Stimulated activated naive CD4-positive, alpha-beta T cell (primary cell): ENCODE results near the gene DOLK.
A peak's percentile ranks its signal among the peaks of the same experiment; 100 is the strongest.

ENCODE experiments used
- DNase-seq, 6 experiments: peaks; one replicate each; lab custom pipeline; 2025; lab: John Stamatoyannopoulos, UW

Gene DOLK

DNA sequence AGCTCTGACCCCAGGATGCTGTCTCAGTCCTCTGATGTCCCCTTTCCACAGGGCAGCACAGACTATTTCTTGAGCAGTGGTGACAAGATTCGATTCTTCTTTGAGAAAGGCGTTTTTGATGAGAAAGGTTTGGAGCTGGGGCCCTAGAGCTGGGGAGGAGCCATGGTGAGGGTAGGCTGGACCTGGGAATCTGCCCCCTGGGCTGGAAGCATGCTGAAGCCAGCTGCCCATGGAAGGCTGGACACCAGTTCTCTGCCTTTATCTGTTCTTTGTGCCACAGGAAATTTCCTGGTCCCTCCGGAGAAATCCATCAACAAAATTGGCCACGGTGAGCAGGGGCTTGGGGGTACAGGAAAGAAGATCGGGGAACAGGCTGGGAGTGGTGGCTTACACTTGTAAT lies 13.7 kb downstream of the DOLK start:
- no peak for DNase-seq

DNA sequence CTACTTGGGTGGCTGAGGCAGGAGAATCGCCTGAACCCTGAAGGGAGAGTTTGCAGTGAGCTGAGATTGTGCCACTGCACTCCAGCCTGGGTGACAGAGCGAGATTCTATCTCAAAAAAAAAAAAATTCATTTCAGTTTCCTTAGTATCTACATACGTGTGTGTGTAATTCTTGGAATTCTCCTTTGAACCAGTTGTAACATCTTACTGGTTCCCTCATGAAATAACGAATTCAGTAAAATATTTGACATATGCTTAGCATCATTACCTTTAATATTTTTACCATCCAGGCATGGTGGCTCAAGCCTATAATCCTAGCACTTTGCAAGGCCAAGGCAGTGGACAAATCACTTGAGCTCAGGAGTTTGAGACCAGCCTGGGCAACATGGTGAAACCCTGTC lies 17.8 kb downstream of the DOLK start:
- no peak for DNase-seq

DNA sequence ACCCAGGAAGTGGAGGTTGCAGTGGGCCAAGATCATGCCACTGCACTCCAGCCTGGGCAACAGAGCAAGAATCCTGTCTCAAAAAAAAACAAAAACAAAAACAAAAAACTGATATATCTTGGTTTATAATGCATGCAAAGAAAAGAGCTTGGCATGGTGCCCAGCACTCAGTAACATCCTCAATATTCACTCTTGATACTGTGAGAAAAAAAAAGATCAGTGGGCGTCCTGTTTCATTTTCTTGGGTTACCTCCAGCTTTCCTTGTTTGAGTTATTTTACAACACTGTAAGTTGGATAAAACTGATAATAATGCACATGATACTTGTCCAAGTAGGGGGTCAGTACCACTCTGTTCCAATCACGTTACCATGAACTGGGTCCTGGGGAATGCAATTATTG lies 18.8 kb downstream of the DOLK start:
- no peak for DNase-seq

DNA sequence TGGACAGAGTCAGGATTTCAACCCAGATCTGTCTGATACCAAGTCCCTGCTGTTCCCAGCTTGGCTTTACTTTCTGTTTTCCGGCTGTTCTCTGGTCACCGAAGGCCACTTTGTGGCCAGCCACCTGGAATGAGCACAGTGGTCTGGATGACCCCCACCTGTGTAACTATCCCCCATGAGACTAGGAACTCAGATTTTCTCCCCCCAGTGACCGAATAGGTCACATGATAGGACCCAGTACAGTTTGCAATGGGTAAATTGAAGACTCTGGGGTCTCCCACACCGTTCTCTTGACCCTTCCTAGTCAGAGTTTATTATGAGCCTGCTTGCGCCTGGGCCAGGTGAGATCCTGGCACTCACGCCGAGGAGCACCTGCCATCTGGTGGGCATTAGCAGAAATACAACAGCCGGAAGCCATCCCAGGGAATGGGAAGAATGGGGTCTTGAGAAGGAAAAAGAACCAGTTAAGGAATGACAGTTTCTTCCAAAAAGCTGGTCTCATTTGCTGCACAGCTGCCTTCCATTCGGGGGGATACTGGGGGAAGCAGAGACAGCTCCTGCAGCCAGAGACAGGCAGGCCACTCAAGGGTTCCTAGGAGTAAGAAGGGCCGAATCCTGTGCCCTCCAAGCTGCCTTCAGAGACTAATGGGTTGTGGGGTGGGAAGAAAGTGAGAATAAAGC lies 19.5 kb downstream of the DOLK start:
- DNase-seq: peak in 5 of 6 experiments; percentile 25 to 61 (median 40)

DNA sequence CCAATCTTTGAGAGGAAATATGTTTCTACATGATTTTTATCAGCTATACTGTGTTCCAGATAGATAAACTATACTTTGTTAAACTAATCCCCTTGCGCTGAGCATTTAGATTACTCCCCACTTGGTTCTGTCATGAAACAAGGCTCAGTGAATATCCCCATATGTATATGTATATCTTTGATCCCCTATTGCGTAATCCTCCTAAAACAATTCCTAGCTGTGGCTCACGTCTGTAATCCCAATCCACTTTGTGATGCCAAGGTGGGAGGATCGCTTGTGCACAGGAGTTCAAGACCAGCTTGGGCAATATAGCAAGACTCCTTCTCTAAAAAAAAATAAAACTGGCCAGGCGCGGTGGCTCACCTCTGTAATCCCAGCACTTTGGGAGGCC lies 23.9 kb downstream of the DOLK start:
- no peak for DNase-seq

DNA sequence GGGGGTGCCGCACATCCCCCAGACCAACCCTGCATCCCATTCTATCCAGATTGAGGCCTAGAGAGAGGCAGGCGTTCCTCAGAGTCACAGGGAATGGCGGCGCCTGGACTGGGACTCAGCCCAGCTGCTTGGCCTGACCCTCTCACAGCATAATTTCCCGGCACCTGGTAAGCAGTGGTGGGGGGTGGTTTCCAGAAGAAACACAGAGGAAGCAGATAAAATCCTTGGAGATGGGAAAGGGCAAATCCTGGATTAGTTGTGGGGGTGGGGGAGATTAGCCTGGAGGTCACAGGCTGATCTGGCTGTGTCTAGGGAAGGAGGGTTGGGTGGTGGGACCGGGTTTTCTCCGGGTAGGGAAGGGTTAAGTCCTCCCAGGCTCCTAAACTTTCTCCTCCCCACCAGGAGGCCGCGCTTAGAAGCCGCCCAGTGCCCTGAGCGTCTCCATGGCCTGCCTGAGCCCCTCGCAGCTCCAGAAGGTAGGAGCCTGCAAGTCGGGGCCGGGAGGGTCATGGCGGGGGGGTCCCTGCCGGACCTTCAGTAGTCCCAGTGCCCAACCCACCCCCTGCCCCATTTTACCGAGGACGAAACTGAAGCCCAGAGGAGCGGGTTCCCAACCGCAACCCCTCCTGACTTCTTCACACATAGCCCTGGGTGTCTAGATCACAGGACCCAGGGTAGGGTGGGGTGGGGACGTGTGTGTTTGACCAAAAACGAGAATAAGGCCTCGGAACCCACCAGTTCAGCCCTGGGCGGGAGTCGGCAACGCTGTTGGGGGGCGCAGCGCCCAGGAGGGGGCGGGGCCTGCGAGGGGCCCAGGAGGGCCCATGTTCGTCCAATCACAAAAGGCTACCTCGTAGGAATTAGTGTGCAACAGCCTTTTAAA lies 25.3 kb downstream of the DOLK start:
- DNase-seq: peak in 2 of 6 experiments; percentile 17 to 27

DNA sequence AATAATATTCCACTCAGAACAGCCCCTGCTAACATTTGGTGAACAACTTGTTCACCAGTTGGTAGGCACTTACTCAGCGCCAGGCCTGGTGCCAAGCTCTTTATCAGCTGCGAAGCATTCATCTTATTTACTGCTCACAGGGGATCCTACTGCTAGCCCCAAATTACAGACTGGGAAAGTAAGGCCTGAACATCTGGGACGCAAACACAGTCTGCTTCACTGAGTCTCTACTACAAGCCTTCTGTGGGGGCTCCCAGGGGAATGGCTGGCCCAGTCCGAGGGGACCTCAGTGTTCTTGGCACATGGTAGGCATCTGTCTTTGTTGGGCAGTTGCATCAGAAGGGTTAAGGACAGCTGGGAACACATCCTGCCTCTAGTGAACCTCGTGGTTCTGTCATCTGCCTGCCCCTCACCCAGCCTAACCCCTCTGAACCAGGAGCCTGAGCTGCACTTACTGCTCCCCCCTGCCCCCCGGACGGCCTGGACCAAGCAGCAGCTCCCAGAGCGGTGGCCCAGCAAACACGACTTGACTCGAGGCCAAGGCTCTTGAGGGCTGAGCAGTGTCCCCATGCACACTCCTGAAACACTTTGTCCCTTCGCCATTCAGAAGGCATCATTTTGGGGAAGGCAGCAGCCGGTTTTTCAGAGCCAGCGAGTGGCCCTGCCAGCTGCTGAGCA lies 26.9 kb downstream of the DOLK start, which contains the start of gene PHYHD1:
Gene PHYHD1 (plus strand): TSS at position 602 of the 678 bp plus-strand sequence. CDS start 1,342 bp downstream, outside the sequence.
- DNase-seq: no peak

DNA sequence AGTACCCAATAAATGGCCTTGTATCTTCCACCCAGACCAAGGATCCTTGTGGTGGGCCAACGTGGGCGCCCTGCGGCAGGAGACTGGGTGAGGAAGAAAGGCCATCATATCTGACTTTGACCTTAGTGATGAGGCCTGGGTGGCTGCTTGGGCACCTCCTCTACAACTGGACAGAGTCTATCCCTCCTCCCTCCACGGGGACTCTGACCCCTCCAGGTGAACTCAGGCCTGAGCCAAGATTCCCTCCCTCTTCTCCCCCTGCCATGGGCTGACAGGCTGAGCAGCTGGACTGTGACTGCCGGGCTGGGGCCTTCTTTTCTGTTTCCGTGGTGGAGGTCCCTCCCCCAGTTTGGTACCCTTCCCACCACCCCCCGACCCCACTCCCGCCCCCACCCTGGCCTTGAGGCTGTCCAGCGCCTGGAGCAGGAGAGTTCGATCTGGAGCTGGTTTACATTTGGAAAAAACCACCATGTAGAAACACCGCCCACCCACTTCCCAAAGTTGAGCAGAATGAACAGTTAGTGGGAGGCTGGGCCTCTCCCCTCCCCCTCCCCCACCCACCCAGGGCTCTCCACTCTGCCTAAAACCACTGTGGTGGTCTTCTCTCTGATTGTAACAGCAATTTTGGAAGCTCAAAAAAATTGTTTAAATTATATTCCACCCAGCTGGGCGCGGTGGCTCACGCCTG lies 27.9 kb downstream of the DOLK start:
- no peak for DNase-seq

DNA sequence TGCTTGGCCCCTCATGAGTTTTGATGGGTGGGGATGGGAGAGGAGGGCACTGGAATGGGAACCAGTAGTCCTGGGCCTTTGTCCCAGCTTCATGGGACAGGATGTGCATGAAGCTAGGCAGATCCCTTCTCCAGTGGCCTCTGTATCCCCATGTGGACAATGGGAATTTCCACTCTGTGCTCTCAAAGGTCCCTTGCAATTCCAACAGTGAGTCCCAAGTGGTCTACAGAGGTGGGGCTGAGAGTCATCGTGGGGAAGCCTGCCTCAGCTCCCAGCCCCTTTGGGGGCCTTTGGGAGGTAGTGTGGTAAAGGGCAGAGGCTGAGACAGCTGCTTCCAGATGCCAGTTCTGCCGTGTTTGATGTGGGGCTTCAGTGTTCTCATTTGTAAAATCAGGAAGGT lies 28.5 kb downstream of the DOLK start:
- no peak for DNase-seq

DNA sequence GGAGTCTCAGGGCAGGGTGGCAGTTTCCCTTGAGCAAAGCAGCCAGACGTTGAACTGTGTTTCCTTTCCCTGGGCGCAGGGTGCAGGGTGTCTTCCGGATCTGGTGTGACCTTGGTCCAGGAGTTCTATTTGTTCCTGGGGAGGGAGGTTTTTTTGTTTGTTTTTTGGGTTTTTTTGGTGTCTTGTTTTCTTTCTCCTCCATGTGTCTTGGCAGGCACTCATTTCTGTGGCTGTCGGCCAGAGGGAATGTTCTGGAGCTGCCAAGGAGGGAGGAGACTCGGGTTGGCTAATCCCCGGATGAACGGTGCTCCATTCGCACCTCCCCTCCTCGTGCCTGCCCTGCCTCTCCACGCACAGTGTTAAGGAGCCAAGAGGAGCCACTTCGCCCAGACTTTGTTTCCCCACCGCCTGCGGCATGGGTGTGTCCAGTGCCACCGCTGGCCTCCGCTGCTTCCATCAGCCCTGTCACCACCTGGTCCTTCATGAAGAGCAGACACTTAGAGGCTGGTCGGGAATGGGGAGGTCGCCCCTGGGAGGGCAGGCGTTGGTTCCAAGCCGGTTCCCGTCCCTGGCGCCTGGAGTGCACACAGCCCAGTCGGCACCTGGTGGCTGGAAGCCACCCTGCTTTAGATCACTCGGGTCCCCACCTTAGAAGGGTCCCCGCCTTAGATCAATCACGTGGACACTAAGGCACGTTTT lies 30.1 kb downstream of the DOLK start:
- no peak for DNase-seq

DNA sequence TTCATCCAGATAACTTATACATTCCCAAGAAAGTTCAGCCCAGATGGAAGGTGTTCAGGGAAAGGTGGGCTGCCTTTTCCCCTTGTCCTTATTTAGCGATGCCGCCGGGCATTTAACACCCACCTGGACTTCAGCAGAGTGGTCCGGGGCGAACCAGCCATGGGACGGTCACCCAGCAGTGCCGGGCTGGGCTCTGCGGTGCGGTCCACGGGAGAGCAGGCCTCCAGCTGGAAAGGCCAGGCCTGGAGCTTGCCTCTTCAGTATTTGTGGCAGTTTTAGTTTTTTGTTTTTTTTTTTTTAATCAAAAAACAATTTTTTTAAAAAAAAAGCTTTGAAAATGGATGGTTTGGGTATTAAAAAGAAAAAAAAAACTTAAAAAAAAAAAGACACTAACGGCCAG lies 30.7 kb downstream of the DOLK start:
- DNase-seq: no peak

DNA sequence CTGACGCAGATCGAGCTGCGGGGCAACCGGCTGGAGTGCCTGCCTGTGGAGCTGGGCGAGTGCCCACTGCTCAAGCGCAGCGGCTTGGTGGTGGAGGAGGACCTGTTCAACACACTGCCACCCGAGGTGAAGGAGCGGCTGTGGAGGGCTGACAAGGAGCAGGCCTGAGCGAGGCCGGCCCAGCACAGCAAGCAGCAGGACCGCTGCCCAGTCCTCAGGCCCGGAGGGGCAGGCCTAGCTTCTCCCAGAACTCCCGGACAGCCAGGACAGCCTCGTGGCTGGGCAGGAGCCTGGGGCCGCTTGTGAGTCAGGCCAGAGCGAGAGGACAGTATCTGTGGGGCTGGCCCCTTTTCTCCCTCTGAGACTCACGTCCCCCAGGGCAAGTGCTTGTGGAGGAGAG lies 31.2 kb downstream of the DOLK start:
- no peak for DNase-seq

DNA sequence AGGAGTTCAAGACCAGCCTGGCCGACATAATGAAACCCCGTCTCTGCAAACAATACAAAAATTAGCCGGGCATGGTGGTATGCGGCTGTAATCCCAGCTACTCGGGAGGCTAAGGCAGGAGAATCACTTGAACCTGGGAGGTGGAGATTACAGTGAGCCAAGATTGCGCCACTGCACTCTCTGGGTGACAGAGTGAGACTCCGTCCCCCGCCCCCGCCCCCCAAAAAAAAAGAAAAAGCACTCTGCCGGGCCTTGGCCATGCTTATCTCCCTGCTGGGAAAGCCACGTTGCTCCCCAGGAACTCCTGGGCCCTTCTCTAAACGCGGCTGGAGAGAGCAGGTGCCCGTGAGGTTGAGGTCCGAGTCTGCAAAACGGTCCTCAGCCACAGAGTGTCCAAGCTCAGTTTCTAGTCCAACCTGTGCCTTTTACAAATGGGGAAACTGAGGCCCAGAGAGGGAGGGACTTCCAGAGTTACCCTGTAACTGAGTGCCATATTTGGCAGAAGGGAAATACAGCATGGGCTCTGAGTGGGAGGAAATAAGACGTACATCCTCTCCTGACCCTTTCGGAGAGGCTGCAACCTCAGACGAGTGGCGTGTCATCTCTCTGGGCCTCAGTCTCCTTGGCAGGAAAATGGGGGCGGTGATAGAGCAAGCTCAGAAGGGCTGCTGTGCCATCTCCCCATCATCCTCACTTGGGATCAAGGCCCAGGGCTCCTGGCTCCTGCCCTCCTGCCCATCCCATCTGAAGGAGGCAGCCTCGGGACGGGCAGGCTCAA lies 33.2 kb downstream of the DOLK start:
- no peak for DNase-seq

DNA sequence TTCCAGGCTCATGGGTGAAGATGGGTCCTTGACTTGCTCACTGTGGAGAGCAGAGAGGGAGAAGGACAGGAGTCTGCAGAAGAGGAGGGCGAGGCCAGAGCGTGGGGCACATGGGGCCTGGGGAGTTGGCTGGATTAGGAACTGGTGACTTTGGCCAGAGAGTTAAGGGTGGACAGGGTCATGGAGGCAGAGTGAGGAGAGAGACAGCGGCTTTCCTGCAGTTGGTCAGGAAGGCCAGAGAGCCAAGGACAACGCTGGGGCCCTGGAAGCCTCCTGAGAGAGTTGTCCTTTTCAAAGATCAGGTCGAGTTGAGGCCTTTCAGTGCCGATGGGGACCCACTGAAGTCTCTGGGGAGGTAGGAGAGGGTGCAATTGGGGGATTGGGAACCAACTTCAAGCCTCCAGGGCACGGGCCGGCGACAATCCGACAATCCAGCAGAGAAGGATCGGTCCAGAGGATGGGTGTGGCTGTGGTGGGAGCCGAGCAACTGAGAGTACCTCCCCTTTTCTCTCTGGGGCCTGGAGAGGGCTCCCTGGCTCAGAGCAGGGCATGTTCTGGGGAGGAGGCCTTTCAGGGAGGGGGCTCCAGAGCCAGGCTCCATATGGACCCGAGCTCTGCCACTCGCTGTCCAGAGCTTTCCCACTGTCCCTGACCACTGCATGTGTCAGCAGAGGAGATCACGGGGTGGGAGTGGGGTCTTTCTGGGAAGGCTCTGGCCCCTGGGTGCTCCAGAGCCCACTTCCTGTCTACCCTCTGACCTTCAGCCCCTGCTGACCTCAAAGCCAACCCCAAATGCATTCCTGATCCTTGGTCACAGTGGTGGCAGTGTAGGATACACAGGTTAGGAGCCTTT lies 34.1 kb downstream of the DOLK start:
- no peak for DNase-seq

DNA sequence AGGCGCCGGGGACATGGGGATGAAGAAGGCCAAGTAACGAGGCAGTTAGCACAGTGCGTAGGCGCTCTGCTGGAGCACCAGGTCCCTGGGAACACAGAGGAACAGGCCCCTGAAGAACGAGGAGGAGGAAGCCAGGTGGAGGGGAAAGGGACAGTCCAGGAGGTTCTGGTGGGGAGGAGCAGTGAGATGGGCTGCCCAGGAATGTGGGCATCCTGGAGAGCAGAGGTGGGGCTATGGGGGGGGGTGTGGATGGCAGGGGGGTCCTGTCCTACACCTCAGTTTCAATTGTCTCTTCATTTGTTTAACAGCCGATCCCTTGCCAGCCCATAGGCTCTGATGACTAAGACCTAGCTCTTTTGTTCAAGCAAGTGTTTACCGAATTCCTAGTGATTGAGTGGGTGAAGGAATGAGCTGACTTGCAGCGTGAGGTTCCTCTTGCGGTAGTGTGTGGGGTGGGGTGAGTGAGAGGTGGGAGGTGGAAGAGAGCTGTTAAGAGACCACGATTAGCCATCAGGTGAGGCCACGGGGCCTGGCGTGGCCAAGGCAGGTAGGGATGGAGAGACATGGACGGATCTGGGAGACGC lies 35.0 kb downstream of the DOLK start:
- DNase-seq: no peak

DNA sequence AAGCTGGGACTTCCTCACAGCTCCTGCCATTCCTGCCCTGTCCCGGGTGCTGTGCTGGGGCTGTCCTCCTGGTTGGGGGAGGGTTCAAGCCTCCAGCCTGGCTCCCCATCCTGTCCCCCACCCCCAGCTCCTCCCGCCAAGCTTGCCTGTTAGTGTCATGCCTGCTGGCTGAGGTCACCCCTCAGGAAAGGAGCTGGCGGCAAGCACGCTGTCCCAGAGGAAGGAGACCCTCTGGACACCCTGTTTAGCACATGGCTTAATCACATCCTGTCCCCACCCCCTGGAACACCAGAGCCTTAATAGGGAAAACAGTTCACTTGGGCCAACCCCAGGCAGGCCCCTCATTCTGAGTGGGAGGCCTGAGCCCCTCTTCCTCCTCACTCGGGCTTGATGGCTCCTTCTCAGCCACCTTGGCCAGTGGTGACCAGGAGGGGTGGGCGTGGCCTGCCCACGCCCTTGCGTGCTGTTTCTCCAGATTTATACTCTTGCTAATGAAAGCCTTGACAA lies 35.8 kb downstream of the DOLK start:
- no peak for DNase-seq

DNA sequence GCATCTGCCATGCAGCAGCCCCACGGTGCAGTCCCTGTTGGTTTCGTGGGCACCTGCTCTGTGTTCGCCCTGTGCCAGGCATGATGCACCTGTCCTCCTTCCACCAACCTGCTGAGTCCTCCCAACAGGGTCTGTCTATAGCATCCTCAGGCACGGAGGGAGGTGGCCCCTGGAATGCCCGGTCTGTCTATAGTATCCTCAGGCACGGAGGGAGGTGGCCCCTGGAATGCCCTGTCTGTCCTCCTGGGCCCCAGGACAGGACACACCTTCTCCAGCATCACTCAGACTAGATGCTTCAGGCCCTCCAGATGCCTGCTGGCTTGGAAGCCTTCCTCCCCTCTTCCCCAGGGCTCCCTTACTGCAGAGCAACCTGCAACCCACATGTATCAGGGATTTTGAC lies 36.5 kb downstream of the DOLK start:
- no peak for DNase-seq

DNA sequence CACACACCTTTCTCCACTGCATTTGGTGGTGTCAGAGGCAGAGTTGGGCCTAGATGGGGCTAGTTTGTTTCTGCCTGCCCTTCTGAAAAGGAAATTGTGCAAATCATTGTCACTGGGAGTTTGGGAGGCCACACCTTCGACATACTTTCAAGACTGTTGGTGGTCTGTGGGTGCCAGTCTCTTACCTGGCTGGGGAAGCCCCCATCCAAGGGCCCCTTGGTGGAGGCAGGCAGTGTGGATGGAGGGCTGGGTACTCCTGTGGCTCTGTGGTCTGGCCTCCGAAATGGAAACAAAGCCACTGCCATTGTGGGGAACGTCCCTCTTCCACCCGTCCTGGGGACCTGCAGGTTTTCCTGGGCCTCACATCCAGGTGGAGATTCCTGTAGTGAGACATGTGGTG lies 37.5 kb downstream of the DOLK start:
- no peak for DNase-seq

DNA sequence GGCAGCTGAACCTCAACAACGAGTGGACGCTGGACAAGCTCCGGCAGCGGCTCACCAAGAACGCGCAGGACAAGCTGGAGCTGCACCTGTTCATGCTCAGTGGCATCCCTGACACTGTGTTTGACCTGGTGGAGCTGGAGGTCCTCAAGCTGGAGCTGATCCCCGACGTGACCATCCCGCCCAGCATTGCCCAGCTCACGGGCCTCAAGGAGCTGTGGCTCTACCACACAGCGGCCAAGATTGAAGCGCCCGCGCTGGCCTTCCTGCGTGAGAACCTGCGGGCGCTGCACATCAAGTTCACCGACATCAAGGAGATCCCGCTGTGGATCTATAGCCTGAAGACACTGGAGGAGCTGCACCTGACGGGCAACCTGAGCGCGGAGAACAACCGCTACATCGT lies 39.0 kb downstream of the DOLK start:
- no peak for DNase-seq
